OCI-LY1 (cell line): ENCODE measurements around the gene BHMT2.

Experiments used
- H2AFZ ChIP-seq: fragments of 200-600 bp; sonication (generic), shearing (Covaris generic); 2 replicates; pipeline ENCODE4 v1.6.0; 2014; ENCODE audit warnings: antibody characterized with exemption, mild to moderate bottlenecking, low read length
- H3F3A ChIP-seq: fragments of 200-600 bp; sonication (generic), shearing (Covaris generic); 2 replicates; pipeline ENCODE4 v1.6.0; 2014; ENCODE audit warnings: mild to moderate bottlenecking, antibody characterized with exemption, low read length, moderate library complexity; ENCODE audit not compliant: insufficient read depth
- H3K27ac ChIP-seq: fragments of 200-600 bp; sonication (generic); 2 replicates; pipeline ENCODE4 v1.5.1; 2014; ENCODE audit warnings: low read length, mixed run types, mild to moderate bottlenecking, low read depth; ENCODE audit not compliant: poor library complexity, severe bottlenecking
- H3K27me3 ChIP-seq: fragments of 200-600 bp; sonication (generic); 2 replicates; pipeline ENCODE4 v1.6.0; 2014; ENCODE audit warnings: antibody characterized with exemption, mild to moderate bottlenecking, low read length, moderate library complexity; ENCODE audit not compliant: insufficient read depth
- H3K36me3 ChIP-seq: fragments of 200-600 bp; sonication (generic); 2 replicates; pipeline ENCODE4 v1.6.1; 2014; ENCODE audit warnings: mild to moderate bottlenecking, antibody characterized with exemption, low read length, moderate library complexity, mixed read lengths; ENCODE audit not compliant: insufficient read depth
- H3K4me1 ChIP-seq: fragments of 200-600 bp; sonication (generic); 2 replicates; pipeline ENCODE4 v1.5.1; 2014; ENCODE audit warnings: mild to moderate bottlenecking, low read length, moderate library complexity; ENCODE audit not compliant: insufficient read depth, severe bottlenecking
- H3K4me2 ChIP-seq: fragments of 200-600 bp; sonication (generic), shearing (Covaris generic); 2 replicates; pipeline ENCODE4 v1.6.1; 2014; ENCODE audit warnings: low read length
- H3K4me3 ChIP-seq: fragments of 200-600 bp; sonication (generic); 2 replicates; pipeline ENCODE4 v1.5.1; 2014; ENCODE audit warnings: low read length, low read depth, mild to moderate bottlenecking, mixed read lengths; ENCODE audit not compliant: poor library complexity, severe bottlenecking
- H3K79me2 ChIP-seq: fragments of 200-600 bp; shearing (Covaris generic); 2 replicates; pipeline ENCODE4 v1.6.1; 2016; ENCODE audit warnings: mixed run types, low read length, mixed read lengths; ENCODE audit not compliant: insufficient read depth
- H3K9ac ChIP-seq: fragments of 200-600 bp; sonication (generic), shearing (Covaris generic); 2 replicates; pipeline ENCODE4 v1.6.1; 2014; ENCODE audit warnings: mild to moderate bottlenecking, low read length, mixed read lengths
- H3K9me2 ChIP-seq: fragments of 200-600 bp; sonication (generic), shearing (Covaris generic); 2 replicates; pipeline ENCODE4 v1.6.1; 2014; ENCODE audit warnings: low read depth, mild to moderate bottlenecking, low read length, mixed read lengths
- H3K9me3 ChIP-seq: fragments of 200-600 bp; shearing (Covaris generic); 2 replicates; pipeline ENCODE4 v1.6.1; 2014; ENCODE audit warnings: low read length, mixed read lengths
- H4K20me1 ChIP-seq: fragments of 200-600 bp; sonication (generic), shearing (Covaris generic); 2 replicates; pipeline ENCODE4 v1.6.0; 2016; ENCODE audit warnings: mild to moderate bottlenecking, low read length; ENCODE audit not compliant: insufficient read depth
- EZH2 ChIP-seq: fragments of 200-600 bp; sonication (generic), shearing (Covaris generic); IDR thresholded peaks from 2 replicates; pipeline ENCODE4 v1.8.0; 2017; ENCODE audit warnings: borderline replicate concordance, mixed run types, mild to moderate bottlenecking, antibody characterized with exemption, low read length, moderate library complexity, mixed read lengths
- TF ChIP-seq, protein P1 (sequence below): fragments of 200-600 bp; sonication (generic), shearing (Covaris generic); IDR thresholded peaks from 2 replicates; pipeline ENCODE4 v1.5.1; 2017; ENCODE audit warnings: mild to moderate bottlenecking, antibody characterized with exemption, low read length, moderate library complexity, mixed read lengths

The BHMT2 gene

DNA sequence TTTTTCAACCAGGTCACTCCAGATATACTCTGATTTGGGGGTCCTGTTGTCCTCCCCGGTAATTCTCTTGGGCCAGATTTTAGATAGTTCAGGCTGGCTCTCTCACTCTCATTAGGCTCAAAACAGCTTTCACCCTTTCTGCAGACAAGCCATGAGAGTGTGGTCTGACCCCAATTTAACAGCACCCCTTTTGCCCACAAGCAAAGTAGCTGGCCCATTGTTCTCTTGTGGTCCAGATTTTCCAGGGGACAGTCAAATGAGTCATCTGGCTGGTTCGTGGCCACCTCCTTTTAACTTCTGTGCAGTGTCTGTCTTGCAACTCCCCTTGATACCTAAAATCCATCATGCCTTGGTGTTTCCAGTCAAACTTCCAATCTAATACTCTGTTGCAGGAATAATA is 16.5 kb downstream of the BHMT2 start:
- no peaks in the 10 kb centered on the region for H3F3A ChIP-seq
- no peak overlapping the region for H2AFZ ChIP-seq
- no peaks in the 10 kb centered on the region for H3K79me2 ChIP-seq
- H3K27ac ChIP-seq = no peak overlapping the region
- H4K20me1 ChIP-seq = no peaks in the 10 kb centered on the region
- TF ChIP-seq, protein P1, sequence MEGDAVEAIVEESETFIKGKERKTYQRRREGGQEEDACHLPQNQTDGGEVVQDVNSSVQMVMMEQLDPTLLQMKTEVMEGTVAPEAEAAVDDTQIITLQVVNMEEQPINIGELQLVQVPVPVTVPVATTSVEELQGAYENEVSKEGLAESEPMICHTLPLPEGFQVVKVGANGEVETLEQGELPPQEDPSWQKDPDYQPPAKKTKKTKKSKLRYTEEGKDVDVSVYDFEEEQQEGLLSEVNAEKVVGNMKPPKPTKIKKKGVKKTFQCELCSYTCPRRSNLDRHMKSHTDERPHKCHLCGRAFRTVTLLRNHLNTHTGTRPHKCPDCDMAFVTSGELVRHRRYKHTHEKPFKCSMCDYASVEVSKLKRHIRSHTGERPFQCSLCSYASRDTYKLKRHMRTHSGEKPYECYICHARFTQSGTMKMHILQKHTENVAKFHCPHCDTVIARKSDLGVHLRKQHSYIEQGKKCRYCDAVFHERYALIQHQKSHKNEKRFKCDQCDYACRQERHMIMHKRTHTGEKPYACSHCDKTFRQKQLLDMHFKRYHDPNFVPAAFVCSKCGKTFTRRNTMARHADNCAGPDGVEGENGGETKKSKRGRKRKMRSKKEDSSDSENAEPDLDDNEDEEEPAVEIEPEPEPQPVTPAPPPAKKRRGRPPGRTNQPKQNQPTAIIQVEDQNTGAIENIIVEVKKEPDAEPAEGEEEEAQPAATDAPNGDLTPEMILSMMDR = no peak
- TF ChIP-seq EZH2 = no peak
- no peaks in the 10 kb centered on the region for H3K4me1 ChIP-seq
- H3K9ac ChIP-seq = no peak overlapping the region
- H3K9me2 ChIP-seq = no peaks in the 10 kb centered on the region
- H3K4me2 ChIP-seq = no peak overlapping the region
- no peaks in the 10 kb centered on the region for H3K36me3 ChIP-seq
- H3K4me3 ChIP-seq = no peak overlapping the region
- H3K9me3 ChIP-seq = no peaks in the 10 kb centered on the region
- no peaks in the 10 kb centered on the region for H3K27me3 ChIP-seq

DNA sequence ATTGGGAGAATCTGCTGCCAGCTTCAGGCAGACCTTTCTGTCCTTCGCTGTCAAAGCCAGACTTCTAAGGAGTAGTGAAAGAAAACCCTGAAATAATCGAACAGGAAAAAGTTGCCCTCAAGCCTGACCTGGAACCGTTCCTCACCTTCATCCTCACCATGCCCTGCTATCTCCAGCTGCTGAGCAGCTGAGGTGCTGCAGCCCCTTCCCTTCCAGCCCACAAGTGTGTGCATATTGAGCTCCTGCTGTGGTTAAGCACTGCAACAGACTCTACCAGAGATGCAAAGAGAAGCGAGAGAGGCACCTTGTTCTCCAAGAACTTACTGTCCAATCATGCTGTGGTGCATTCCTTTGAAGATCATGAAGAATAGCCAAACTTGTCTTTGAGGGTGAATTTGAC is 18.9 kb downstream of the BHMT2 start:
- H3F3A ChIP-seq = no peaks in the 10 kb centered on the region
- H3K9me2 ChIP-seq = no peaks in the 10 kb centered on the region
- no peaks in the 10 kb centered on the region for H3K36me3 ChIP-seq
- no peak overlapping the region for H3K27ac ChIP-seq
- no peak overlapping the region for H3K9ac ChIP-seq
- no peaks in the 10 kb centered on the region for H4K20me1 ChIP-seq
- H3K4me1 ChIP-seq = no peaks in the 10 kb centered on the region
- no peak overlapping the region for H3K4me2 ChIP-seq
- H3K79me2 ChIP-seq = no peaks in the 10 kb centered on the region
- TF ChIP-seq EZH2 = no peak
- TF ChIP-seq, protein P1 = no peak
- no peaks in the 10 kb centered on the region for H3K27me3 ChIP-seq
- no peak overlapping the region for H3K4me3 ChIP-seq
- H2AFZ ChIP-seq = no peak overlapping the region
- H3K9me3 ChIP-seq = no peaks in the 10 kb centered on the region

DNA sequence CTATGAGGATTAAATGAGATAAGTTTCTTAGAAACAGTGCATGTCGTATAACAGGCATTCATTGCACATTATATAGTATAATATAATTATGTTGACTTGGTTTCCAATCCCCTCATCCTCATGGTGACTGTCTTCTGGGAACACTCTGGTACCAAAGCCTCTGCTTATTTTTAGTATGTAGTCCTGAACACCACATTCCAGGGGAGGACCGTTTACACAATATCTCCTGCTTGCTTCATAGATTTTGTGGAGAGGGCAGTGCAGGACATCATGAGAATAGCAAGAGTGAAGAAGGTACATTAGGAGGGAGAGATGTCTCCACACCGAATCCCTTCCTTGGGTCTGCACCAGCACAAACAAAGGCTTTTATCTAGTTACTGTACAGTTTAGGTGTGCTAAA is 21.5 kb downstream of the BHMT2 start:
- Histone ChIP-seq H3K9me3 (no peaks in the 10 kb centered on the region), H3K79me2 (no peaks in the 10 kb centered on the region), H3K27ac (no peak overlapping the region), H3K36me3 (no peaks in the 10 kb centered on the region), H3K27me3 (no peaks in the 10 kb centered on the region), H2AFZ (no peak overlapping the region), H3F3A (no peaks in the 10 kb centered on the region), H3K4me3 (no peak overlapping the region), H3K9me2 (no peaks in the 10 kb centered on the region), H3K4me2 (no peak overlapping the region), H3K4me1 (no peaks in the 10 kb centered on the region), H4K20me1 (no peaks in the 10 kb centered on the region), H3K9ac (no peak overlapping the region)
- TF ChIP-seq, protein P1 = no peak
- no peak for TF ChIP-seq EZH2
